ENCODE results near the gene FAM89B.

DNA sequence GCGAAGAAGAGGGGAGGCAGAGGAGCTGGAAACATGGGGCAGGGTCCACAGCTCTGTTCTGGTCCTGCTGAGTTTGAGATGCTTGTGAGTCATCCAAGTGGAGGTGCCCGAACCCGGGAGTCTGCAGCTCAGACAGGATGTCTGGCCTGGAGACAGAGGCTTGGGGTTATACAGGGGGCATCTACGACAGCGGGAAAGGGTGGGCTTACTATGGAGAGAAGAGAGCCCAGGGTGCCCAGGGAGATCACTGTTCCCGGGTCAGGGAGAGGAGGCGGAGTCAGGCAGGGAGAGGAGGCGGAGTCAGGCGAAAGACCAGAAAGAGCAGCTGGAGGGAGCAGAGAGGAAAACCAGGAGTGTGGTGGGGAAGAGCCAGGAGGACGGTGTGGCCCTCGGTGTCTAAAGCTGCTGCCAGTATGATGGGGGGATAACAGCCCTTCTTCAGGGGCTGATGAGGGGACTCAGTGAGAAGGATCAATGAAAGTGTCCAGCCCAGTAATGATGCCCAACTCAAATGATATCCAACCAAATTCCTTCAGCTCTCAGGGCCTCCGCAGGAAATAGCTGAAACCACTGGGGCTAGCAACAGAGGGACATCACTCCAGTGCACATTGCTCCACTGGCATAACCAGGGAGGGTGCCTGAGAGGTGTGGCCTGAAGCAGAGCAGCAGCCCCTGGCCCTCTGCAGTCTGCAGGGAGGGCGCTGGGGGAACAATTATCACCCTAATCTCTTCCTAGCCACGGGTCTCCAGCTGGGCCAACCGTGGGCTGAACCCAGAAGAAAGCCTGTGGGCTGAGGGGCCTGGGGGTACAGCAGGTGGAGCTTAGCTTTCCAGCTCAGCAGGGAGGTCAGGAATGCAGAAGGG, 11.6 kb upstream of the FAM89B start:
- TF ChIP-seq CTCF (IDR thresholded peaks at IDR 0.05) (no peak), POLR2A (IDR thresholded peaks at IDR 0.05) (no peak)
